K562 (cell line): ENCODE measurements around the gene INO80. TPM values are rescaled to one million over a fixed set of nuclear protein-coding genes. Genes with fewer than 3 reads are reported as not detected.

Experiments used
- ATF1 ChIP-seq, 2 experiments: fragments of 450-650 bp in 1 of 2; IDR thresholded peaks; 2 replicates each; pipeline ENCODE4 v1.6.1; 2016; ENCODE audit warnings: missing compliant biosample characterization in 1 of 2, missing genetic modification characterization in 1 of 2
- CBFB ChIP-seq: sonication (generic); formaldehyde crosslinking; IDR thresholded peaks from 2 replicates; pipeline ENCODE4 v1.4.0; 2020; ENCODE audit warnings: mild to moderate bottlenecking, missing genetic modification reagents
- GTF2E2 ChIP-seq: fragments of 200-800 bp; sonication (Bioruptor generic); IDR thresholded peaks from 2 replicates; pipeline ENCODE4 v1.6.1; 2016; ENCODE audit warnings: missing genetic modification characterization, missing compliant biosample characterization
- HMG20A ChIP-seq: fragments of 450-650 bp; formaldehyde crosslinking; conservative IDR thresholded peaks from 2 replicates; pipeline ENCODE4 v1.4.0; 2020; ENCODE audit warnings: mild to moderate bottlenecking, mixed read lengths
- HMGN3 ChIP-seq: IDR thresholded peaks from 2 replicates; pipeline ENCODE4 v1.6.1; 2011; ENCODE audit warnings: borderline replicate concordance, low read depth, mild to moderate bottlenecking, mixed read lengths, low read length; ENCODE audit not compliant: insufficient read length; ENCODE audit errors: extremely low read depth
- MTA3 ChIP-seq: fragments of 450-650 bp; formaldehyde crosslinking; IDR thresholded peaks from 2 replicates; pipeline ENCODE4 v1.6.1; 2017; ENCODE audit warnings: mild to moderate bottlenecking, borderline replicate concordance
- RBM17 ChIP-seq: fragments of 200-400 bp; formaldehyde crosslinking; IDR thresholded peaks from 2 replicates; pipeline ENCODE4 v1.6.1; 2017; ENCODE audit warnings: low read depth, mild to moderate bottlenecking, low read length, borderline replicate concordance
- RBM39 ChIP-seq: fragments of 200-400 bp; formaldehyde crosslinking; optimal IDR thresholded peaks from 2 replicates; pipeline ENCODE3; 2018; ENCODE audit warnings: low read depth, low read length
- ZNF140 ChIP-seq: fragments of 250-450 bp; sonication (Bioruptor Pico); IDR thresholded peaks from 2 replicates; pipeline ENCODE4 v1.8.0; 2021; ENCODE audit warnings: moderate library complexity, mild to moderate bottlenecking, inconsistent platforms
- polyA plus RNA-seq, 8 experiments: library from polyadenylated mRNA; depleted of rRNA in 4 of 8; stranded (reverse) in 5 of 8; unstranded in 3 of 8; fragments of >200 nt; fragmentation: Nextera tagmentation in 2 of 8; fragmentation: Illumina TruSeq in 1 of 8; extraction: Ambion mirVana in 2 of 8; extraction: Trizol in 1 of 8; gene quantifications; 2 replicates each; pipeline versions ENCODE4 v1.2.1 to v1.2.3, GENCODE V29; 2011 to 2014; ENCODE audit warnings: inconsistent platforms in 1 of 8, missing spikeins in 1 of 8
- total RNA-seq, 7 experiments: library from RNA; depleted of rRNA in 6 of 7; stranded (reverse); fragments of >200 nt in 6 of 7; fragmentation: Illumina TruSeq in 2 of 7; extraction: Trizol in 2 of 7; gene quantifications; 2 replicates each; pipeline versions ENCODE4 v1.2.1 to v1.2.3, GENCODE V29; 2011 to 2021; ENCODE audit warnings: low replicate concordance in 1 of 7
- TF ChIP-seq, protein P1 (sequence below), 2 experiments: fragments of 450-650 bp; formaldehyde crosslinking in 1 of 2; IDR thresholded peaks; 2 replicates each; pipeline versions ENCODE4 v1.4.0 to v1.6.1; 2014 to 2020; ENCODE audit warnings: mild to moderate bottlenecking in 2 of 2, borderline replicate concordance in 1 of 2, low read depth in 1 of 2
- TF ChIP-seq, protein P2 (sequence below), 2 experiments: fragments of 450-650 bp; conservative IDR thresholded peaks; 2 replicates each; pipeline ENCODE4 v1.6.1; 2017; ENCODE audit warnings: mild to moderate bottlenecking in 2 of 2, moderate library complexity in 2 of 2
- TF ChIP-seq, protein P3 (sequence below): sonication (generic); formaldehyde crosslinking; IDR thresholded peaks from 2 replicates; pipeline ENCODE4 v1.9.0; 2022; ENCODE audit warnings: mild to moderate bottlenecking, missing genetic modification reagents

The INO80 gene
- total and polyA plus RNA-seq, 9 of the 15 experiments (the other 6 are each of a cell fraction or from before 2014, with no cell fraction given): 1.1 to 25.7 (median 19.9) TPM

- TF ChIP-seq, protein P1, sequence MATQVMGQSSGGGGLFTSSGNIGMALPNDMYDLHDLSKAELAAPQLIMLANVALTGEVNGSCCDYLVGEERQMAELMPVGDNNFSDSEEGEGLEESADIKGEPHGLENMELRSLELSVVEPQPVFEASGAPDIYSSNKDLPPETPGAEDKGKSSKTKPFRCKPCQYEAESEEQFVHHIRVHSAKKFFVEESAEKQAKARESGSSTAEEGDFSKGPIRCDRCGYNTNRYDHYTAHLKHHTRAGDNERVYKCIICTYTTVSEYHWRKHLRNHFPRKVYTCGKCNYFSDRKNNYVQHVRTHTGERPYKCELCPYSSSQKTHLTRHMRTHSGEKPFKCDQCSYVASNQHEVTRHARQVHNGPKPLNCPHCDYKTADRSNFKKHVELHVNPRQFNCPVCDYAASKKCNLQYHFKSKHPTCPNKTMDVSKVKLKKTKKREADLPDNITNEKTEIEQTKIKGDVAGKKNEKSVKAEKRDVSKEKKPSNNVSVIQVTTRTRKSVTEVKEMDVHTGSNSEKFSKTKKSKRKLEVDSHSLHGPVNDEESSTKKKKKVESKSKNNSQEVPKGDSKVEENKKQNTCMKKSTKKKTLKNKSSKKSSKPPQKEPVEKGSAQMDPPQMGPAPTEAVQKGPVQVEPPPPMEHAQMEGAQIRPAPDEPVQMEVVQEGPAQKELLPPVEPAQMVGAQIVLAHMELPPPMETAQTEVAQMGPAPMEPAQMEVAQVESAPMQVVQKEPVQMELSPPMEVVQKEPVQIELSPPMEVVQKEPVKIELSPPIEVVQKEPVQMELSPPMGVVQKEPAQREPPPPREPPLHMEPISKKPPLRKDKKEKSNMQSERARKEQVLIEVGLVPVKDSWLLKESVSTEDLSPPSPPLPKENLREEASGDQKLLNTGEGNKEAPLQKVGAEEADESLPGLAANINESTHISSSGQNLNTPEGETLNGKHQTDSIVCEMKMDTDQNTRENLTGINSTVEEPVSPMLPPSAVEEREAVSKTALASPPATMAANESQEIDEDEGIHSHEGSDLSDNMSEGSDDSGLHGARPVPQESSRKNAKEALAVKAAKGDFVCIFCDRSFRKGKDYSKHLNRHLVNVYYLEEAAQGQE (IDR thresholded peaks at IDR 0.05; ENCODE audit: borderline replicate concordance): peak; percentile 34; the same call in 1 of the 2 replicates
- TF ChIP-seq, protein P1 (CRISPR knock-in tag; IDR thresholded peaks at IDR 0.05; ENCODE audit: low read depth): no peak
- TF ChIP-seq CBFB (CRISPR knock-in tag): no peak
- TF ChIP-seq MTA3: no peak
- peak; percentile 67 for TF ChIP-seq HMGN3
- no peak for TF ChIP-seq GTF2E2 (tag)
- TF ChIP-seq, protein P2, sequence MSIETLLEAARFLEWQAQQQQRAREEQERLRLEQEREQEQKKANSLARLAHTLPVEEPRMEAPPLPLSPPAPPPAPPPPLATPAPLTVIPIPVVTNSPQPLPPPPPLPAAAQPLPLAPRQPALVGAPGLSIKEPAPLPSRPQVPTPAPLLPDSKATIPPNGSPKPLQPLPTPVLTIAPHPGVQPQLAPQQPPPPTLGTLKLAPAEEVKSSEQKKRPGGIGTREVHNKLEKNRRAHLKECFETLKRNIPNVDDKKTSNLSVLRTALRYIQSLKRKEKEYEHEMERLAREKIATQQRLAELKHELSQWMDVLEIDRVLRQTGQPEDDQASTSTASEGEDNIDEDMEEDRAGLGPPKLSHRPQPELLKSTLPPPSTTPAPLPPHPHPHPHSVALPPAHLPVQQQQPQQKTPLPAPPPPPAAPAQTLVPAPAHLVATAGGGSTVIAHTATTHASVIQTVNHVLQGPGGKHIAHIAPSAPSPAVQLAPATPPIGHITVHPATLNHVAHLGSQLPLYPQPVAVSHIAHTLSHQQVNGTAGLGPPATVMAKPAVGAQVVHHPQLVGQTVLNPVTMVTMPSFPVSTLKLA (conservative IDR thresholded peaks at IDR 0.05): peak in 1 of 2 experiments; percentile 62; a peak in 1 of 4 replicates
- no peak for TF ChIP-seq ZNF140 (CRISPR knock-in tag)
- TF ChIP-seq RBM39: no peak
- TF ChIP-seq ATF1 (CRISPR knock-in tag; IDR thresholded peaks at IDR 0.05): no peak
- TF ChIP-seq ATF1 (tag; IDR thresholded peaks at IDR 0.05): no peak
- TF ChIP-seq RBM17: no peak
- TF ChIP-seq, protein P3, sequence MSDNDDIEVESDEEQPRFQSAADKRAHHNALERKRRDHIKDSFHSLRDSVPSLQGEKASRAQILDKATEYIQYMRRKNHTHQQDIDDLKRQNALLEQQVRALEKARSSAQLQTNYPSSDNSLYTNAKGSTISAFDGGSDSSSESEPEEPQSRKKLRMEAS: peak; percentile 70
- no peak for TF ChIP-seq HMG20A
Measured at GRCh38 chr15:40941528-40942336, 174.3 kb downstream of the INO80 start (continued).
